ENCODE results near the gene TBL1X. TPM values are rescaled to one million over a fixed set of nuclear protein-coding genes. Genes with fewer than 3 reads are reported as not detected.

TBL1X gene
- total RNA-seq, 1 experiment from 2014 or later: 31.9 TPM

- Histone ChIP-seq H3K9ac (ENCODE audit: low read length) (no peak overlapping the region), H3K27ac (ENCODE audit: low read length) (no peak overlapping the region), H3K9me2 (replicated peaks; ENCODE audit: low read length) (no peaks in the 10 kb centered on the region), H3K79me2 (ENCODE audit: low read length) (no peaks in the 10 kb centered on the region), H3K4me2 (ENCODE audit: low read length) (no peak overlapping the region), H2AFZ (ENCODE audit: low read length) (no peak overlapping the region), H3K9me3 (ENCODE audit: low read length) (no peaks in the 10 kb centered on the region), H3K4me1 (ENCODE audit: insufficient read depth, low read length) (no peaks in the 10 kb centered on the region; the same call in 1 of the 2 replicates), H3K27me3 (ENCODE audit: low read length) (no peaks in the 10 kb centered on the region), H3K4me3 (ENCODE audit: low read length) (no peak overlapping the region), H3F3A (ENCODE audit: low read length, unreplicated experiment) (no peaks in the 10 kb centered on the region), H4K20me1 (ENCODE audit: low read length) (no peaks in the 10 kb centered on the region), H3K36me3 (ENCODE audit: low read depth, low read length) (no peaks in the 10 kb centered on the region)
- DNase-seq (no peak), ATAC-seq (no peak)
- intact Hi-C loops (cut with micrococcal nuclease): no loop called here
- ChIA-PET POLR2A (ENCODE audit: unreplicated experiment) (no interaction called here), CTCF (no interaction called here)
- BruUV-seq (replicated peaks): no TSS peak
- no peak for TF ChIP-seq EZH2phosphoT487 (IDR thresholded peaks at IDR 0.05; ENCODE audit: borderline replicate concordance, low read length)
- no peak for TF ChIP-seq EZH2 (IDR thresholded peaks at IDR 0.05; ENCODE audit: low read length, unreplicated experiment)
- TF ChIP-seq CTCF (conservative IDR thresholded peaks at IDR 0.05; ENCODE audit: low read depth, low read length): no peak
Measured at GRCh38 chrX:9604111-9604907, 139.5 kb downstream of the TBL1X start.

- no peaks in the 10 kb centered on the region; the same call in 1 of the 2 replicates for H3K4me1 ChIP-seq (ENCODE audit: insufficient read depth, low read length)
- intact Hi-C loops (cut with micrococcal nuclease): no loop called here
- POLR2A ChIA-PET (ENCODE audit: unreplicated experiment): no interaction called here
- no peak overlapping the region for H3K4me2 ChIP-seq (ENCODE audit: low read length)
- no TSS peak for BruUV-seq (replicated peaks)
- H3K79me2 ChIP-seq (ENCODE audit: low read length): no peaks in the 10 kb centered on the region; the same call in 1 of the 2 replicates
- H3K9me3 ChIP-seq (ENCODE audit: low read length): no peaks in the 10 kb centered on the region
- TF ChIP-seq EZH2phosphoT487 (IDR thresholded peaks at IDR 0.05; ENCODE audit: borderline replicate concordance, low read length): no peak
- no peaks in the 10 kb centered on the region for H3K36me3 ChIP-seq (ENCODE audit: low read depth, low read length)
- no peaks in the 10 kb centered on the region for H3K9me2 ChIP-seq (replicated peaks; ENCODE audit: low read length)
- H3K9ac ChIP-seq (ENCODE audit: low read length): no peak overlapping the region
- no peaks in the 10 kb centered on the region for H3F3A ChIP-seq (ENCODE audit: low read length, unreplicated experiment)
- no peak overlapping the region for H3K27ac ChIP-seq (ENCODE audit: low read length)
- no peak overlapping the region for H2AFZ ChIP-seq (ENCODE audit: low read length)
- no peaks in the 10 kb centered on the region for H3K27me3 ChIP-seq (ENCODE audit: low read length)
- CTCF ChIA-PET: no interaction called here
- no peak for DNase-seq
- no peak overlapping the region for H3K4me3 ChIP-seq (ENCODE audit: low read length)
- H4K20me1 ChIP-seq (ENCODE audit: low read length): 0 out of 2 replicates have a peak, but pooled peaks cover 1% of the 10 kb centered on the region
- ATAC-seq: no peak
Measured at GRCh38 chrX:9604908-9605306, 140.0 kb downstream of the TBL1X start.

GRCh38 chrX:9605484-9605883, 140.6 kb downstream of the TBL1X start:
- DNase-seq (no peak), ATAC-seq (no peak)
- H3K9ac ChIP-seq (ENCODE audit: low read length): no peak overlapping the region
- POLR2A ChIA-PET (ENCODE audit: unreplicated experiment): no interaction called here
- H3K9me3 ChIP-seq (ENCODE audit: low read length): no peaks in the 10 kb centered on the region
- peaks cover 2% of the 10 kb centered on the region for H3K4me1 ChIP-seq (ENCODE audit: insufficient read depth, low read length)
- no peaks in the 10 kb centered on the region for H3K9me2 ChIP-seq (replicated peaks; ENCODE audit: low read length)
- no peaks in the 10 kb centered on the region for H3K27me3 ChIP-seq (ENCODE audit: low read length)
- no peaks in the 10 kb centered on the region; the same call in 1 of the 2 replicates for H3K79me2 ChIP-seq (ENCODE audit: low read length)
- H3K27ac ChIP-seq (ENCODE audit: low read length): no peak overlapping the region
- no peaks in the 10 kb centered on the region for H3K36me3 ChIP-seq (ENCODE audit: low read depth, low read length)
- H3K4me3 ChIP-seq (ENCODE audit: low read length): no peak overlapping the region
- H2AFZ ChIP-seq (ENCODE audit: low read length): no peak overlapping the region
- TF ChIP-seq EZH2phosphoT487 (IDR thresholded peaks at IDR 0.05; ENCODE audit: borderline replicate concordance, low read length): no peak
- no peak for TF ChIP-seq CTCF (conservative IDR thresholded peaks at IDR 0.05; ENCODE audit: low read depth, low read length)
- no peak for TF ChIP-seq EZH2 (IDR thresholded peaks at IDR 0.05; ENCODE audit: low read length, unreplicated experiment)
- no peak overlapping the region for H3K4me2 ChIP-seq (ENCODE audit: low read length)
- intact Hi-C loops (cut with micrococcal nuclease): no loop called here
- H3F3A ChIP-seq (ENCODE audit: low read length, unreplicated experiment): no peaks in the 10 kb centered on the region
- 0 out of 2 replicates have a peak, but pooled peaks cover 7% of the 10 kb centered on the region for H4K20me1 ChIP-seq (ENCODE audit: low read length)
- BruUV-seq (replicated peaks): no TSS peak
- CTCF ChIA-PET: no interaction called here
